ENCODE data around the gene FOXJ3.

The FOXJ3 gene

DNA sequence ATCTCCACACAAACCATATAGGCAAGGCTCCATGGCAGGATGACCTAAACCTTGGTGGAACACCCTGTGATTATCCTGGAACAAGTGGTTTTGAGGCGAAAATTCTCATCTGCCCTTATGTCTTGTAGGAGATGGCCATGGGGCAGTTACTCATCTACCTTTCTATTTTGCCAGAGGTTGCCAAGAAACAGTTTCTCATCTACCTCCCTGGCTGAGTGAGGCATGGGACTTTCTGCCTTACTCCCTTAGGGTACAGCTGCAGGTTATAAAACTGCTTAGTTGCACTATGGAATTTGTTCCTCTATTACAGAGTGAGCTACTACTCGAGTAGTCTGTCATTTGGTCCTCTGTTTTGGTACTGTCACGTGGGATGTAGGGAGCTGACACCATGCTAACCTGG lies 139.2 kb downstream of the FOXJ3 start:
- TF ChIP-seq, protein P1, sequence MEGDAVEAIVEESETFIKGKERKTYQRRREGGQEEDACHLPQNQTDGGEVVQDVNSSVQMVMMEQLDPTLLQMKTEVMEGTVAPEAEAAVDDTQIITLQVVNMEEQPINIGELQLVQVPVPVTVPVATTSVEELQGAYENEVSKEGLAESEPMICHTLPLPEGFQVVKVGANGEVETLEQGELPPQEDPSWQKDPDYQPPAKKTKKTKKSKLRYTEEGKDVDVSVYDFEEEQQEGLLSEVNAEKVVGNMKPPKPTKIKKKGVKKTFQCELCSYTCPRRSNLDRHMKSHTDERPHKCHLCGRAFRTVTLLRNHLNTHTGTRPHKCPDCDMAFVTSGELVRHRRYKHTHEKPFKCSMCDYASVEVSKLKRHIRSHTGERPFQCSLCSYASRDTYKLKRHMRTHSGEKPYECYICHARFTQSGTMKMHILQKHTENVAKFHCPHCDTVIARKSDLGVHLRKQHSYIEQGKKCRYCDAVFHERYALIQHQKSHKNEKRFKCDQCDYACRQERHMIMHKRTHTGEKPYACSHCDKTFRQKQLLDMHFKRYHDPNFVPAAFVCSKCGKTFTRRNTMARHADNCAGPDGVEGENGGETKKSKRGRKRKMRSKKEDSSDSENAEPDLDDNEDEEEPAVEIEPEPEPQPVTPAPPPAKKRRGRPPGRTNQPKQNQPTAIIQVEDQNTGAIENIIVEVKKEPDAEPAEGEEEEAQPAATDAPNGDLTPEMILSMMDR (conservative IDR thresholded peaks at IDR 0.05; ENCODE audit: control insufficient read depth, insufficient read depth, low read depth, low read length) = no peak
- no peak overlapping the region for H3K4me3 ChIP-seq (ENCODE audit: control insufficient read depth, low read depth, low read length)
- DNase-seq (ENCODE audit: low read depth) = no peak

DNA sequence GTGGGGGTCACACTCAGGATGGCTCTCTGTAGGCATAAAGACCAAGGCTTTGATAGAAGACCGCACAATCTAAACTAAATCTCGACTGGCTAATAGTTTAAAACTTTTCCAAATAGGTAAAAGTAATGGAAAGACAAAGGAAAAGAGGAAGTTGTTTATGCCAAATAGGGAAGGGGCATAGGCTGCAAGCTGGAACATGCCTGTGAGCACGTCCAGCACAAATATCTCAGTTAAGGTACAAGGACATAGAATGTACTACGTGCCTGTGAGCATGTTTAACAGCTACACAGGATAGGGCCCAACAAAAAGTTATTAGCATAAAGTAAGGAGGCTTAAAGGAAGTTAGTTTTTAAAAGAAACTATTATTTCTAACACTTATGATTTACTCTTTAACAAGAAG lies 142.9 kb downstream of the FOXJ3 start:
- DNase-seq (ENCODE audit: low read depth) = no peak
- no peak overlapping the region for H3K4me3 ChIP-seq (ENCODE audit: control insufficient read depth, low read depth, low read length)
- TF ChIP-seq, protein P1 (conservative IDR thresholded peaks at IDR 0.05; ENCODE audit: control insufficient read depth, insufficient read depth, low read depth, low read length) = no peak

DNA sequence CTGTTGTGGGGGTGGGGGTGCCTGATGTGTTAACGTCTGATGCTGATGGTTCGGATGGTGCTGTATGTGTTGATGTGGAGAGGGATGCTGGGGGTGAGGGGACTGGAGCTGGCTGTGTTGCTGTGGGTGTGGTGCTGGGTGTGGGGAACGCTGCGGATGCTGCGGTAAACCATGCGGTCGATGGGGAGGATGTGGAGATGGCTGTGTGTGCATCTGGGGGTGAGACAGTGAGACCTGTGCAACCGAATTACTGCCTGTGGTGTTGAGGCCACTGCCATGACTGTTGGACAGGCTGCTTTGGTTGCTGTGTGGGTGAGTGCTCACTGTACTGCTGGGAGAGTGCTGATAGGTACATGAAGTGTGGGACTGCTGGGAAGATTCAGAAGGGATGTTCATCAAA lies 143.7 kb downstream of the FOXJ3 start:
- TF ChIP-seq, protein P1 (conservative IDR thresholded peaks at IDR 0.05; ENCODE audit: control insufficient read depth, insufficient read depth, low read depth, low read length) = no peak
- DNase-seq (ENCODE audit: low read depth) = no peak
- H3K4me3 ChIP-seq (ENCODE audit: control insufficient read depth, low read depth, low read length) = no peak overlapping the region

DNA sequence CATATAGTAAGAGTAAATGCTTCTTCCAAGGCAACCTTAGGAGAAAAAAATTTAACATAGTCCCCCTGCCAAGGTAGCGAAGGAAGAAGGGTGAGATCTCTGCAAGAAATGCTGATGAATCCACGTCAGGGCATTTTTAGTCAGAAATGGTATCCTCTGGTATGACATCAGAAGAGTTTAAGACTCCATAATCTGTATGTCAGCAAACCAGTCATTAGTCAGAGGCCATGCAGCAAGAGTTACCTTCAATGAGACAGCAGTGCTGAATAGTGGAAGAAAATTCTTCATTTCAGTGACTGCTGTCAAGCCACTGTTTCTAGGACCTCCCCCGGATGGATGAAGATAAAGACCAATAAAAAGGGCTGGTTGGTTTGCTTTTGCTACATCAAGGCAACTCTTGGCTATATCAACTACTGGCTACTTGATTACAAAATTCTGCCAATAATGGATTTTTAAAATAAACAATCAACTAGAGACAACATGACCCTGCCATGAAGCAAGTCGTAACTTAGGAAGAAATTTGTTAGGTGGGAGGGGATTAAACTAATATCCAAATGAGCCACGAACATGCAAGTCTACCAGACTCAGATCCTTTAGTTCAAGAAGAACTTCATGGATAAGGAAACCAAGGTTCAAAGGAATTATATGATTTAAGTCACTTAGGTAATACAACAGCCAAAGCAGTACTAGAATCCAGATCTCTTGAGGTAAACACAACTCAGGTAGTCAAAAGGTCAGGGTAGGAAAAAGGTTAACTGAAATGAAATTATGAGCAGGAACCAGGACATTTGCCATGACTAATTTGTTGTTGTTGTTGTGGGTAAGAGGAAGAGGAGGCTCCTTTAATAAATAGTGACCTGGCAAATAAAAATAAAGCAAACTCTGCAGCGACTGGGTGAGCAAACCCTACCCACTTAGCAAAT lies 144.8 kb downstream of the FOXJ3 start:
- no peak for DNase-seq (ENCODE audit: low read depth)
- H3K4me3 ChIP-seq (ENCODE audit: control insufficient read depth, low read depth, low read length) = no peak overlapping the region
- TF ChIP-seq, protein P1 (conservative IDR thresholded peaks at IDR 0.05; ENCODE audit: control insufficient read depth, insufficient read depth, low read depth, low read length) = no peak

DNA sequence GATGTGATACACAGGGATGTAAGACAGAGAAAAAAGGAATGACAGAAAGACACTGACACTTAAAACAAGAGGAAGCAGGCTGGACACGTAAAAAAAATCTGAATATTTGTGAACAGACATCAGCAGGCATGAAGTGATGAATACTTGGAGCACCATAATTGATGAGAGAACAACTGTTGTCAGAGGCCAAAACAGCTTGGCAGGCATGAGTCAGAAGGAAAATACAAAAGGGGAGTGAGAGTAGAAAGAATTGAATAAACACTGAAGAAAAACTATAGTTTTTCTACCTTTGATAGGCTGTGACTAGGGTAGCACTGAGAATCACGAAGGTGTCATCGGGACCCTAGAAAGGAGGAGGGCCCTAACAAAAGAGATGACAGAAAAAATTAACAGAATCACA lies 148.9 kb downstream of the FOXJ3 start:
- H3K4me3 ChIP-seq (ENCODE audit: control insufficient read depth, low read depth, low read length) = no peak overlapping the region
- DNase-seq (ENCODE audit: low read depth) = peak; percentile 83
- TF ChIP-seq, protein P1 (conservative IDR thresholded peaks at IDR 0.05; ENCODE audit: control insufficient read depth, insufficient read depth, low read depth, low read length) = no peak

DNA sequence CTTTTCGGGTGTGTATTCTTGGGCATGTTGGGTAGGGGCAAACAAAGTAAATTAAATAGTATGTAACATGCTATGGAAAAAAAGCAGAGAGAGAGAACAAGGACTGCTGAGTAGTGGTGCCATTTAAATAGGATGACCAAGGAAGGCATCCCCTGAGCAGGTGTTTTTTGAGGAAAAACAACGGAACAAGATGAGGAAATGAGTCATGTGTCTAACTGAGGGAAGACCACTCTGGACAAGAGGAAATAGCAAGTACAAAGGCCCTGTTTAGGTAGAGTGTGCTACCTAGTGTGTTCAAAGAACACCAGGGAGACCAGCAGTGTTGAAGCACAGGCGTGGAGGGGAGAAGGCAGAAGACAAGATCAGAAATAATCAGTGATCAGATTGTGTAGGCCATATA lies 150.4 kb downstream of the FOXJ3 start:
- no peak for DNase-seq (ENCODE audit: low read depth)
- TF ChIP-seq, protein P1 (conservative IDR thresholded peaks at IDR 0.05; ENCODE audit: control insufficient read depth, insufficient read depth, low read depth, low read length) = no peak
- H3K4me3 ChIP-seq (ENCODE audit: control insufficient read depth, low read depth, low read length) = no peak overlapping the region

Data from fibroblast of mammary gland (primary cell).